Myocyte (in vitro differentiated cells): ENCODE data around the gene DNAJC22. TPM values are rescaled to one million over a fixed set of nuclear protein-coding genes. Genes with fewer than 3 reads are reported as not detected.
"Not testable (repeated sequence)": the region's sequence is repeated elsewhere in the genome, so short reads cannot be mapped to it uniquely, and the experiment has no call there.

Experiments used
- DNase-seq: peaks from one replicate; pipeline ENCODE4 v3.0.0-alpha.2; 2012; ENCODE audit warnings: low read depth
- polyA plus RNA-seq: library from polyadenylated mRNA; unstranded; fragments of >200 nt; gene quantifications from one replicate; pipeline ENCODE4 v1.2.1, GENCODE V29; 2012; ENCODE audit warnings: missing spikeins
- total RNA-seq: library from RNA; depleted of rRNA; stranded (reverse); fragments of >200 nt; gene quantifications from 2 replicates; pipeline ENCODE4 v1.2.3, GENCODE V29; 2014

Gene DNAJC22
- 0.62 and 1.0 TPM in 2 replicates for total RNA-seq
- polyA plus RNA-seq: 1.0 TPM

- DNase-seq: no peak
Measured at GRCh38 chr12:49346659-49347310, at the start of gene DNAJC22. Gene DNAJC22 (plus strand): TSS chr12:49346888. CDS start chr12:49348873, 1,985 bp downstream.

- no peak for DNase-seq
Measured at GRCh38 chr12:49297695-49298060, 49.0 kb upstream of the DNAJC22 start.

- DNase-seq: no peak
Measured at GRCh38 chr12:49298160-49298559, 48.5 kb upstream of the DNAJC22 start.

GRCh38 chr12:49301760-49302159 is 44.9 kb upstream of the DNAJC22 start:
- DNase-seq: no peak

GRCh38 chr12:49304161-49304560 is 42.5 kb upstream of the DNAJC22 start:
- peak; percentile 85 for DNase-seq

GRCh38 chr12:49305762-49306510 is 40.8 kb upstream of the DNAJC22 start:
- no peak for DNase-seq

GRCh38 chr12:49309386-49309785 is 37.3 kb upstream of the DNAJC22 start:
- no peak for DNase-seq

GRCh38 chr12:49310451-49311000 is 36.2 kb upstream of the DNAJC22 start:
- not testable (repeated sequence) for DNase-seq

- DNase-seq: no peak
Measured at GRCh38 chr12:49314811-49315210, 31.9 kb upstream of the DNAJC22 start.

GRCh38 chr12:49317118-49317517 is 29.6 kb upstream of the DNAJC22 start:
- not testable (repeated sequence) for DNase-seq

GRCh38 chr12:49320411-49321103 is 26.1 kb upstream of the DNAJC22 start:
- not testable (repeated sequence) for DNase-seq

GRCh38 chr12:49322367-49322707 is 24.4 kb upstream of the DNAJC22 start:
- DNase-seq: no peak

- DNase-seq: peak; percentile 100
Measured at GRCh38 chr12:49322708-49323523, 23.8 kb upstream of the DNAJC22 start, which contains the start of gene TROAP. Gene TROAP (plus strand): TSS chr12:49323255. CDS start chr12:49323609, 354 bp downstream.

- no peak for DNase-seq
Measured at GRCh38 chr12:49323524-49324097, 23.1 kb upstream of the DNAJC22 start.

- no peak for DNase-seq
Measured at GRCh38 chr12:49325606-49326005, 21.1 kb upstream of the DNAJC22 start.

- no peak for DNase-seq
Measured at GRCh38 chr12:49327368-49327767, 19.3 kb upstream of the DNAJC22 start.

GRCh38 chr12:49327887-49328286 is 18.8 kb upstream of the DNAJC22 start:
- no peak for DNase-seq

GRCh38 chr12:49328816-49329215 is 17.9 kb upstream of the DNAJC22 start:
- no peak for DNase-seq

GRCh38 chr12:49330032-49330619 is 16.6 kb upstream of the DNAJC22 start:
- no peak for DNase-seq
